Measurements from ENCODE around the gene TMEM255B.

TMEM255B gene

GRCh38 chr13:113846636-113847318, 87.8 kb downstream of the TMEM255B start:
- no peak for FAIRE-seq
- DNase-seq (ENCODE audit: low spot score): no peak

- DNase-seq (ENCODE audit: low spot score) (no peak), FAIRE-seq (no peak)
These were observed 89.0 kb downstream of the TMEM255B start for GRCh38 chr13:113848020-113848419.

GRCh38 chr13:113848431-113849260, 89.6 kb downstream of the TMEM255B start:
- no peak for FAIRE-seq
- no peak for DNase-seq (ENCODE audit: low spot score)

- DNase-seq (ENCODE audit: low spot score): no peak
- FAIRE-seq: no peak
These were observed 90.5 kb downstream of the TMEM255B start for GRCh38 chr13:113849546-113849945.

GRCh38 chr13:113849981-113850721, 91.1 kb downstream of the TMEM255B start:
- no peak for DNase-seq (ENCODE audit: low spot score)
- FAIRE-seq: peak; percentile 52

GRCh38 chr13:113850722-113851479, 91.9 kb downstream of the TMEM255B start:
- no peak for DNase-seq (ENCODE audit: low spot score)
- FAIRE-seq: peak; percentile 77

- FAIRE-seq (no peak), DNase-seq (ENCODE audit: low spot score) (no peak)
These were observed 92.4 kb downstream of the TMEM255B start for GRCh38 chr13:113851480-113851803.

GRCh38 chr13:113851826-113852535, 93.0 kb downstream of the TMEM255B start:
- FAIRE-seq: peak; percentile 58
- DNase-seq (ENCODE audit: low spot score): no peak

GRCh38 chr13:113852536-113853517, 93.8 kb downstream of the TMEM255B start:
- DNase-seq (ENCODE audit: low spot score) (no peak), FAIRE-seq (no peak)

- FAIRE-seq (no peak), DNase-seq (ENCODE audit: low spot score) (no peak)
These were observed 94.7 kb downstream of the TMEM255B start for GRCh38 chr13:113853518-113854237.

GRCh38 chr13:113854238-113855011, 95.4 kb downstream of the TMEM255B start:
- no peak for DNase-seq (ENCODE audit: low spot score)
- no peak for FAIRE-seq

- FAIRE-seq (no peak), DNase-seq (ENCODE audit: low spot score) (no peak)
These were observed 96.2 kb downstream of the TMEM255B start for GRCh38 chr13:113855012-113855921.

- peak; percentile 79 for FAIRE-seq
These were observed 97.1 kb downstream of the TMEM255B start for GRCh38 chr13:113855931-113856715.

GRCh38 chr13:113856716-113857065, 97.7 kb downstream of the TMEM255B start:
- DNase-seq (ENCODE audit: low spot score): no peak
- FAIRE-seq: no peak

More at GRCh38 chr13:113855931-113856715, 97.1 kb downstream of the TMEM255B start:
- DNase-seq (ENCODE audit: low spot score): no peak

GRCh38 chr13:113857531-113858195, 98.6 kb downstream of the TMEM255B start:
- FAIRE-seq: no peak
- no peak for DNase-seq (ENCODE audit: low spot score)
